ENCODE results near the gene TP53TG5.

Gene TP53TG5

DNA sequence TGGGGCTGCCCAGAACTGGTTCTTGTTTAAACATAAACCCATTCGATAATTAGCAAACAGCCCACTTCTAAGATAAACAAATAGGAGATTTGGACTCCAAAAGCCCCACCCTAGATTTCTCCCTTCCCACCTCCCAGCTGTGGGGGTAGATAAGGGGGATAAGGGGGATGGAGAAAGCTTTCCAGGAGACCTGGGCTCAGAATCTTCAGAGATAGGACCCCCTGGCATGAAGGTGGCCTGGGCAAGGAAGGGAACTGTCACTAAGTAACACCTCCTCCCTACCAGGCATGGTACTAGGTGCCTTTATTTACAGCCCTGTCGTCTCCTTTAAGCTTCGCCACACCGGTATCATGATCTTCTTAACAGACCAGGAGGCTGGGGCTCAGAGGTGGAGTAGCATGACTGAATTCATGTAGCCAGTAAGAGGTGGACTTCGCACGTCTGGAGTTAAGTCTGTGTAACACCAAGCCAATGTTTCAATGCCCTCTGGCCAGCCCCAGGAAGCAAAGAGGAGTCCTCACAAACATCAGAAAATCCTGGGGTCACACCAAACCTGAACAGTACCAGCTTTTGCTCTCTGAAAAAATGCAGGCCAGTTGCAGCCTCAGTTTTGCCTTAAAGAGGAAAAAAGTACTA, 34.5 kb downstream of the TP53TG5 start:
- no peaks in the 10 kb centered on the region for H3K9me3 ChIP-seq (ENCODE audit: control insufficient read depth, insufficient read depth, low read depth, low read length)
- peaks cover 0 to 9% of the 10 kb centered on the region in 2 experiments; a peak in 1 of 3 replicates for H3K36me3 ChIP-seq (ENCODE audit: control insufficient read depth in 2 of 2, insufficient read depth in 1 of 2, low read length in 2 of 2)
- H3K27ac ChIP-seq (ENCODE audit: extremely low read depth, low read depth, low read length), result peak overlapping the region; percentile 44; the same call in 1 of the 2 replicates
- POLR2A ChIA-PET, result interaction anchor here (0.8 to 2.1 kb wide), 4 partner anchors 9 to 64 kb away, joined by 3 to 11 read pairs (median 5); partner anchors contain the start of gene SYS1
- H3K4me3 ChIP-seq (ENCODE audit: low read depth, low read length), result no peak overlapping the region
- peaks cover 38% of the 10 kb centered on the region for H3K4me1 ChIP-seq (ENCODE audit: control insufficient read depth, insufficient read depth, low read length)
- CTCF ChIA-PET, result interaction anchor here (0.7 to 2.3 kb wide), 7 partner anchors 14 to 433 kb away, joined by 3 to 11 read pairs (median 3); partner anchors contain the start of gene SYS1
- TF ChIP-seq IKZF3 (tag by site-specific recombination; IDR thresholded peaks at IDR 0.05) (peak; percentile 30; the same call in 1 of the 2 replicates), ZNF391 (tag by site-specific recombination; IDR thresholded peaks at IDR 0.05; ENCODE audit: borderline replicate concordance, low read depth) (no peak), ZNF311 (tag by site-specific recombination; IDR thresholded peaks at IDR 0.05; ENCODE audit: borderline replicate concordance) (no peak), ZNF335 (tag by site-specific recombination; conservative IDR thresholded peaks at IDR 0.05) (no peak), SP7 (tag by site-specific recombination; IDR thresholded peaks at IDR 0.05) (no peak), ZNF416 (tag by site-specific recombination; IDR thresholded peaks at IDR 0.05) (no peak), INSM2 (tag by site-specific recombination; IDR thresholded peaks at IDR 0.05) (no peak), ZIC2 (tag by site-specific recombination; IDR thresholded peaks at IDR 0.05) (no peak), GLIS1 (tag by site-specific recombination; IDR thresholded peaks at IDR 0.05) (peak; percentile 83), ZFHX2 (tag by site-specific recombination; conservative IDR thresholded peaks at IDR 0.05) (peak; percentile 36; the same call in 1 of the 2 replicates), ZNF16 (tag by site-specific recombination; IDR thresholded peaks at IDR 0.05; ENCODE audit: low read depth) (no peak), ZNF677 (tag by site-specific recombination; IDR thresholded peaks at IDR 0.05) (no peak), ZNF132 (tag by site-specific recombination; IDR thresholded peaks at IDR 0.05; ENCODE audit: borderline replicate concordance) (no peak), FEZF1 (tag by site-specific recombination; IDR thresholded peaks at IDR 0.05) (no peak), ZNF175 (tag by site-specific recombination; IDR thresholded peaks at IDR 0.05) (no peak), ZNF24 (tag by site-specific recombination; IDR thresholded peaks at IDR 0.05) (no peak), EGR2 (tag by site-specific recombination; IDR thresholded peaks at IDR 0.05; ENCODE audit: low read depth) (peak; percentile 48), ZNF211 (tag by site-specific recombination; IDR thresholded peaks at IDR 0.05; ENCODE audit: low read depth) (no peak), ZNF341 (tag by site-specific recombination; IDR thresholded peaks at IDR 0.05; ENCODE audit: low read depth) (no peak), ZNF394 (tag by site-specific recombination; IDR thresholded peaks at IDR 0.05; ENCODE audit: borderline replicate concordance) (0 out of 2 replicates have a peak, but pooled peaks have one; percentile 21), ZBTB17 (tag by site-specific recombination; IDR thresholded peaks at IDR 0.05) (no peak), KLF1 (tag by site-specific recombination; IDR thresholded peaks at IDR 0.05) (peak; percentile 87), GLIS2 (tag by site-specific recombination; IDR thresholded peaks at IDR 0.05) (peak; percentile 34; the same call in 1 of the 2 replicates), ZNF555 (tag by site-specific recombination; conservative IDR thresholded peaks at IDR 0.05) (no peak), ZNF133 (tag by site-specific recombination; IDR thresholded peaks at IDR 0.05) (no peak)
- TF ChIP-seq, protein P1, sequence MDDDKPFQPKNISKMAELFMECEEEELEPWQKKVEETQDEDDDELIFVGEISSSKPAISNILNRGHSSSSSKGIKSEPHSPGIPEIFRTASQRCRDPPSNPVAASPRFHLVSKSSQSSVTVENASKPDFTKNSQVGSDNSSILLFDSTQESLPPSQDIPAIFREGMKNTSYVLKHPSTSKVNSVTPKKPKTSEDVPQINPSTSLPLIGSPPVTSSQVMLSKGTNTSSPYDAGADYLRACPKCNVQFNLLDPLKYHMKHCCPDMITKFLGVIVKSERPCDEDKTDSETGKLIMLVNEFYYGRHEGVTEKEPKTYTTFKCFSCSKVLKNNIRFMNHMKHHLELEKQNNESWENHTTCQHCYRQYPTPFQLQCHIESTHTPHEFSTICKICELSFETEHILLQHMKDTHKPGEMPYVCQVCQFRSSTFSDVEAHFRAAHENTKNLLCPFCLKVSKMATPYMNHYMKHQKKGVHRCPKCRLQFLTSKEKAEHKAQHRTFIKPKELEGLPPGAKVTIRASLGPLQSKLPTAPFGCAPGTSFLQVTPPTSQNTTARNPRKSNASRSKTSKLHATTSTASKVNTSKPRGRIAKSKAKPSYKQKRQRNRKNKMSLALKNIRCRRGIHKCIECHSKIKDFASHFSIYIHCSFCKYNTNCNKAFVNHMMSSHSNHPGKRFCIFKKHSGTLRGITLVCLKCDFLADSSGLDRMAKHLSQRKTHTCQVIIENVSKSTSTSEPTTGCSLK (tag by site-specific recombination; IDR thresholded peaks at IDR 0.05), result no peak
- TF ChIP-seq, protein P2, sequence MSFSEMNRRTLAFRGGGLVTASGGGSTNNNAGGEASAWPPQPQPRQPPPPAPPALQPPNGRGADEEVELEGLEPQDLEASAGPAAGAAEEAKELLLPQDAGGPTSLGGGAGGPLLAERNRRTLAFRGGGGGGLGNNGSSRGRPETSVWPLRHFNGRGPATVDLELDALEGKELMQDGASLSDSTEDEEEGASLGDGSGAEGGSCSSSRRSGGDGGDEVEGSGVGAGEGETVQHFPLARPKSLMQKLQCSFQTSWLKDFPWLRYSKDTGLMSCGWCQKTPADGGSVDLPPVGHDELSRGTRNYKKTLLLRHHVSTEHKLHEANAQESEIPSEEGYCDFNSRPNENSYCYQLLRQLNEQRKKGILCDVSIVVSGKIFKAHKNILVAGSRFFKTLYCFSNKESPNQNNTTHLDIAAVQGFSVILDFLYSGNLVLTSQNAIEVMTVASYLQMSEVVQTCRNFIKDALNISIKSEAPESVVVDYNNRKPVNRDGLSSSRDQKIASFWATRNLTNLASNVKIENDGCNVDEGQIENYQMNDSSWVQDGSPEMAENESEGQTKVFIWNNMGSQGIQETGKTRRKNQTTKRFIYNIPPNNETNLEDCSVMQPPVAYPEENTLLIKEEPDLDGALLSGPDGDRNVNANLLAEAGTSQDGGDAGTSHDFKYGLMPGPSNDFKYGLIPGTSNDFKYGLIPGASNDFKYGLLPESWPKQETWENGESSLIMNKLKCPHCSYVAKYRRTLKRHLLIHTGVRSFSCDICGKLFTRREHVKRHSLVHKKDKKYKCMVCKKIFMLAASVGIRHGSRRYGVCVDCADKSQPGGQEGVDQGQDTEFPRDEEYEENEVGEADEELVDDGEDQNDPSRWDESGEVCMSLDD (tag by site-specific recombination; IDR thresholded peaks at IDR 0.05), result no peak
- TF ChIP-seq, protein P3, sequence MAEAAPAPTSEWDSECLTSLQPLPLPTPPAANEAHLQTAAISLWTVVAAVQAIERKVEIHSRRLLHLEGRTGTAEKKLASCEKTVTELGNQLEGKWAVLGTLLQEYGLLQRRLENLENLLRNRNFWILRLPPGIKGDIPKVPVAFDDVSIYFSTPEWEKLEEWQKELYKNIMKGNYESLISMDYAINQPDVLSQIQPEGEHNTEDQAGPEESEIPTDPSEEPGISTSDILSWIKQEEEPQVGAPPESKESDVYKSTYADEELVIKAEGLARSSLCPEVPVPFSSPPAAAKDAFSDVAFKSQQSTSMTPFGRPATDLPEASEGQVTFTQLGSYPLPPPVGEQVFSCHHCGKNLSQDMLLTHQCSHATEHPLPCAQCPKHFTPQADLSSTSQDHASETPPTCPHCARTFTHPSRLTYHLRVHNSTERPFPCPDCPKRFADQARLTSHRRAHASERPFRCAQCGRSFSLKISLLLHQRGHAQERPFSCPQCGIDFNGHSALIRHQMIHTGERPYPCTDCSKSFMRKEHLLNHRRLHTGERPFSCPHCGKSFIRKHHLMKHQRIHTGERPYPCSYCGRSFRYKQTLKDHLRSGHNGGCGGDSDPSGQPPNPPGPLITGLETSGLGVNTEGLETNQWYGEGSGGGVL (tag by site-specific recombination; IDR thresholded peaks at IDR 0.05), result peak; percentile 63
- TF ChIP-seq, protein P4, sequence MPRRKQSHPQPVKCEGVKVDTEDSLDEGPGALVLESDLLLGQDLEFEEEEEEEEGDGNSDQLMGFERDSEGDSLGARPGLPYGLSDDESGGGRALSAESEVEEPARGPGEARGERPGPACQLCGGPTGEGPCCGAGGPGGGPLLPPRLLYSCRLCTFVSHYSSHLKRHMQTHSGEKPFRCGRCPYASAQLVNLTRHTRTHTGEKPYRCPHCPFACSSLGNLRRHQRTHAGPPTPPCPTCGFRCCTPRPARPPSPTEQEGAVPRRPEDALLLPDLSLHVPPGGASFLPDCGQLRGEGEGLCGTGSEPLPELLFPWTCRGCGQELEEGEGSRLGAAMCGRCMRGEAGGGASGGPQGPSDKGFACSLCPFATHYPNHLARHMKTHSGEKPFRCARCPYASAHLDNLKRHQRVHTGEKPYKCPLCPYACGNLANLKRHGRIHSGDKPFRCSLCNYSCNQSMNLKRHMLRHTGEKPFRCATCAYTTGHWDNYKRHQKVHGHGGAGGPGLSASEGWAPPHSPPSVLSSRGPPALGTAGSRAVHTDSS (tag by site-specific recombination; IDR thresholded peaks at IDR 0.05), result no peak

Measured in HEK293 (cell line).